Testis (tissue), 2 donors: ENCODE data around the gene EML2.

Experiments used
- POLR2A ChIP-seq: fragments of 450-650 bp; IDR thresholded peaks from one replicate; pipeline ENCODE4 v1.6.1; 2017; ENCODE audit warnings: antibody characterized with exemption, mild to moderate bottlenecking, moderate library complexity
- TF ChIP-seq, protein P1 (sequence below), 3 experiments: fragments of 450-650 bp in 2 of 3; fragments of 200-600 bp in 1 of 3; sonication (generic) in 1 of 3; IDR thresholded peaks; one replicate each; pipeline ENCODE4 v1.5.1; 2016 to 2019; ENCODE audit warnings: antibody characterized with exemption in 3 of 3, mild to moderate bottlenecking in 2 of 3, moderate library complexity in 1 of 3

DNA sequence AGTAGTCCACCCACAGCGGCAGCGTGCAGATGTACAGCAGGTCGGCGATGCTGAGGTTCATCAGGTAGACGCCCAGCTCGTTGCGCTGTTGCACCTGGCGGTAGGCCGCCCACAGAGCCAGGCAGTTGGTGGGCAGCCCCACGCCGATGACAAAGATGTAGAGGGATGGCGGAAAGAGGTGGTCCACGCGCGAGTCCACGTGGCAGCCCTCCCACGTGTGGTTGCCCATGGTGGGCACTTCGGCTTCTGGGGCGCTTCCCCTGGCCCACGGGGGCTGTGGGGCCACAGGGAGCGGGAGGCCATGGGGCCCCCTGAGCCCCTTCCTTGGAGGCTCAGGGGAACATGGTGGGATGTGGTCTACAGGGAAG, 47.6 kb downstream of the EML2 start:
- TF ChIP-seq, protein P1, sequence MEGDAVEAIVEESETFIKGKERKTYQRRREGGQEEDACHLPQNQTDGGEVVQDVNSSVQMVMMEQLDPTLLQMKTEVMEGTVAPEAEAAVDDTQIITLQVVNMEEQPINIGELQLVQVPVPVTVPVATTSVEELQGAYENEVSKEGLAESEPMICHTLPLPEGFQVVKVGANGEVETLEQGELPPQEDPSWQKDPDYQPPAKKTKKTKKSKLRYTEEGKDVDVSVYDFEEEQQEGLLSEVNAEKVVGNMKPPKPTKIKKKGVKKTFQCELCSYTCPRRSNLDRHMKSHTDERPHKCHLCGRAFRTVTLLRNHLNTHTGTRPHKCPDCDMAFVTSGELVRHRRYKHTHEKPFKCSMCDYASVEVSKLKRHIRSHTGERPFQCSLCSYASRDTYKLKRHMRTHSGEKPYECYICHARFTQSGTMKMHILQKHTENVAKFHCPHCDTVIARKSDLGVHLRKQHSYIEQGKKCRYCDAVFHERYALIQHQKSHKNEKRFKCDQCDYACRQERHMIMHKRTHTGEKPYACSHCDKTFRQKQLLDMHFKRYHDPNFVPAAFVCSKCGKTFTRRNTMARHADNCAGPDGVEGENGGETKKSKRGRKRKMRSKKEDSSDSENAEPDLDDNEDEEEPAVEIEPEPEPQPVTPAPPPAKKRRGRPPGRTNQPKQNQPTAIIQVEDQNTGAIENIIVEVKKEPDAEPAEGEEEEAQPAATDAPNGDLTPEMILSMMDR (IDR thresholded peaks at IDR 0.05) = no peak
- no peak for TF ChIP-seq POLR2A
